NCI-H69 (cell line): ENCODE results near the gene ACAD10.
"Not testable (repeated sequence)": the region's sequence is repeated elsewhere in the genome, so short reads cannot be mapped to it uniquely, and the experiment has no call there.

Experiments used
- DNase-seq: peaks from one replicate; lab custom pipeline; 2025; lab: John Stamatoyannopoulos, UW

The ACAD10 gene

DNA sequence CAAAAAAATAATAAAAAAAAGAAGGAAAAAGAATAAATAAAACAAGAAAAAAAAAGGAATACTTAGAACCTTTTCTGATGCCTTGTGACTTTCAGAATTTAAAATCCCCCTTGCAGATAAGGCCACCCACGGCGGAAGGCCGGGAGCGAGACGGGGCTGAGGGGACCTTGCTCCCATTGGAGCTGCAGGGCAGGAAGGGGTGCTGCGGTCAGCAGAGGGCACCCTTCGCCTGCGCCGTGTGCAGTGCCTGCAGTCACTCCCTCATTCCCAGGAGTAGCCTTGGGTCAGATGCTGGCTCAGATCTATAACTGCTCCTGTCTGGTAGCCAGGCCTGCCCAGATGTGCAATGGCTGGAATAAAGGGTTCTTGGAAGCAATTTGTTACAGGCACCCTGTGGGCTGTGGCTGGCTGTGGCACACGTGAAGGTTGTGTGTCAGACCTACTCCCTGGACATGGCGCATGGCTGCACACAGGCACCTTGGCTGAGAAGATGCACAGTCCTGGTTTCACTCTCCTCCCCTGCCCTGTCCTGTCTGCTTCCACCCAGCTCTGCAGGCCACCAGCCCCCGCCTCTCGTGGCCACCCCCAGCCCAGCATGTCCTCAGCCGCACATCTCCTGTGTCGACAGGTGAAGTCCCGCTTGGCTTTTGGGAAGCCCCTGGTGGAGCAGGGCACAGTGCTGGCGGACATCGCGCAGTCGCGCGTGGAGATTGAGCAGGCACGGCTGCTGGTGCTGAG, 67.5 kb downstream of the ACAD10 start:
- peak; percentile 59 for DNase-seq

DNA sequence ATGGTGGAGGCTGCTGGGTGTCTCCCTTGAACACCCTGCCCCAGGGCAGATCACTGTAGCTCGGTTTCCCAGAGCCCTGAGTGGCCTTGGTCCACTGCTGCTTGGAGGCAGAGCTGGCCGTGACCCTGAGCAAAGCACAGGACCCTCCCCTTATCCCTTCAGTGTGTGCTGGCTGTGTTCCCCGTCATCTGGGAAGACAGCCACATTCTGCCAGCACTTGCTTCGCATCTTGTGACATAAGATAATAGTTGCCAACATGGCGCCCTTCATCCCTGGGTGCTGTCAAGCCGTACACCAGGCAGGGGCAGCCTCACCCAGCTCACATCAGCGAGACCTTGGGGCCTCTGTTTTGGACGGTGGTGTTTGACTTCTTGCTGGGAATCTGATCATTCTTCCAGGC, 68.8 kb downstream of the ACAD10 start:
- DNase-seq, result no peak

DNA sequence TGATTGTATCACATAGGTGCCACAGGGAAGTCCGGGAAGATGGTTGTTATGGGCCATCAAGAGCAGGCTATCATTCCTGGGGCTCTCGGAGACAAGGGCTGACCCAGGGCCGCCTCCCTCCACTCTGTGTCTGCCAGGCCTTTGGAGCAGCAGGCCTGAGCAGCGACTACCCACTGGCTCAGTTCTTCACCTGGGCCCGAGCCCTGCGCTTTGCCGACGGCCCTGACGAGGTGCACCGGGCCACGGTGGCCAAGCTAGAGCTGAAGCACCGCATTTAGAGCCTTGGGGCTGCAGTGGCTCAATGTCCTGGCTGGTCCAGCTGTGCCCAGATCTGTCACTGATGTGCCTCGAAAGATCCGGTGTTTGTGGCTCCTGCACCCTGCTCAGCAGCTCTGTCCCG, 70.3 kb downstream of the ACAD10 start:
- no peak for DNase-seq

DNA sequence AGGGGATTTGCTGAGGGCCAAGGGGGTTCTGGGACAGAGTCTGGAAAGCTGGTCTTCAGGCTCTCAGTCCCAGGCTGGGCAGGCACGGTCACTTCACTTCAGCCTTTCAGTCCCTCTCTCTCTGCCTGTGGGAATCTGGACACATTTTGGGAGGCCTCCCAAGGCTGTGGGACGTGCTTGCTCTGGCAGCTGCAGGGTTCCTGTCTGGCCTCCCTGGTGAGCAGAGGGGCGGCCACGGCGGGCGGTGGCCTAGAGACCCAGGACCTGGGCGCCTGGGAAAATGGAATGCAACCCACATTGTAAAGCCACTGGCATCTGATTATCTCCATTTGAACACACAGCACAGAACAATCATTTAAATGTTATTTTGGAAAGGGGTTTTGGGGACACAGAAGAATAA, 70.8 kb downstream of the ACAD10 start:
- DNase-seq, result no peak

DNA sequence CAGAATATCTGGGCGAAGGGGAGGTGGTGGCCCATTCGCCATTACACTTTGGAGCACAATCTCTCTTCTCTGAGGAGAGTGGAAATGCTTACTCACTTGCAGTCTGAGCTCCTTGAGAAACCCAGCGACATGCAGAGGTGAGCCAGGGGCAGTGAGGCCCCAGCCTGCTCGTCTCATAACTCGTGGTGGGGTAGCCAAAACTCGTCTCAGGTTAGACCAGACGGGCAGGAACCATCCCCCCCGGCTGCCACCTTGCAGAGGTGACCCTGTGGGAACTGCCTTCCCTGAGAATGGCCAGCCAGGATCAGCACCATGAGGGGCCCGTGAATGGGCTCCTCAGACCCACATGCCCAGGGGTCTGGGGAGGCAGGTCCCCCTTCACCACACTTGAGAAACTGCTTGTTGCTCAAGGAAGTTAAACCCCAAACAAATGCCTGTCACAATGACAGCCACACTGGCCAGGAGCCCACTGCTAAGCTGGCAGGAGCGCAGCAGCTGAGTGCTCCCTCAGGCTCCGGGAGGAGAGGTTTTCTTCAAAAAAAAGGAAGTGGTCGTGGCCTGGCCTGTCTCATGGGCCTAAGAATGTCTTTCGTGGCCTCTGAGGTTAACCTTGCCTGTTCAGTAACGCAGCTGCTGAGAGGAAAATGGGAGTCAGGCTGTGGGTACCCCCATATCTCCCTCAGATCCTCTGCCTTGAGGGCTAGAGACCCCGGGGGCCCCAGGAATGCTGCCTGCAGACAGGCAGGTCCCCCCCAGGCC, 71.7 kb downstream of the ACAD10 start:
- DNase-seq, result no peak

DNA sequence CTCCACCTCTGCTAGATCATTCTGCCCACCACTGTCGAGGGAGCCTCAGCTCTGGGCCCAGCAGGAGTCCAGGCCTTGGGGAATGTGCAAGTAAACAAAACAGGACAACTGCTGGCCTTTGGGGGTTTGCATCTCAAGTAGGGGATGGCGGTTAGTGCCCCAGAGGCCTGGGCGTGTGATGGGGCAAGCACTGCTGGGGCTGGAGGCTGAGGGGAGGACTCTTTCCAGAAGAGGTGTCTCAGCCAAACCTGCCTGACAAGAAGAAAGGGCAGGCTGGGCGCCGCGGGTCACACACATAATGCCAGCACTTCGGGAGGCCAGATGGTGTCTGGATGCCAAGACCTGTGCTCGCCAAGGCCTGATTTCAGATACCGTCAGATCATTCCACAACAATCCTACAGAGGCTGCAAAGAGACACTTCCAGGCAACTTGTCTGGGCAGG, 72.3 kb downstream of the ACAD10 start:
- no peak for DNase-seq

DNA sequence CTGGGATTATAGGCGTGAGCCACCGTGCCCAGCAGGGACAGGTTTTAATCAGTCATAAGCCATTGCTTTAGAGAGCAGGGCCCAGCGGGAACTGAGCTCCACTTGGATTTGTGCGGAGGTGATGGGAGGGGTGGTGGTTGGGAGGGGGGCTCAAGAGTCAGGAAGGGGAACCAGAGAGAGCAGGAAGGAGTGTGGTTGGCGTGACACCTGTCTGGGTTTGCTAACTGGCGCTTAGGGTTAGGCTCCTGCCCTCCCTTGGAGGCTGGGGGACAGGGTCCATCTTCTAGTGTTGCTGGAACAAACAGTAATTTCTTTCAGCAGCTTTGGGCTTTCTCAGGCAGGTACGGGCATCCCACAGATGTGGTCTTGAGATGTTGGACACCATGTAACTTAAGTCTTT, 73.4 kb downstream of the ACAD10 start:
- DNase-seq, result peak; percentile 19

DNA sequence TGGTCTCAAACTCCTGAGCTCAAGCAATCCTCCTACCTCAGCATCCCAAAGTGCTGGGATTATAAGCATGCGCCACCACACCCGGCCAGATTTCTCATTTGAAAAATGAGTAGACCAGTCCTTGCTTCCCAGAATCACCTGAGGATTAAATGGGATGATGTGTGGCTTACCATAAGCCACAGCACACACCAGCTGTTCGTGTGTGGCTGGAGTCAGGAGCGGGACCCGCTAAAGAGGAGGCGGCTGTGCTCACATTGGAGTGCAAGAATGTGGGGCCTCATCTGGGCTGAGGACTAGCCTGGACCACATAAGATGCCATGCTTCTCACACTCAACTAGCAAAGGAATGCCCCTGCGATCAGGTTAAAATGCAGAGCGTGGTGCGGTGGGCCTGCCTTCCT, 74.1 kb downstream of the ACAD10 start:
- DNase-seq, result no peak

DNA sequence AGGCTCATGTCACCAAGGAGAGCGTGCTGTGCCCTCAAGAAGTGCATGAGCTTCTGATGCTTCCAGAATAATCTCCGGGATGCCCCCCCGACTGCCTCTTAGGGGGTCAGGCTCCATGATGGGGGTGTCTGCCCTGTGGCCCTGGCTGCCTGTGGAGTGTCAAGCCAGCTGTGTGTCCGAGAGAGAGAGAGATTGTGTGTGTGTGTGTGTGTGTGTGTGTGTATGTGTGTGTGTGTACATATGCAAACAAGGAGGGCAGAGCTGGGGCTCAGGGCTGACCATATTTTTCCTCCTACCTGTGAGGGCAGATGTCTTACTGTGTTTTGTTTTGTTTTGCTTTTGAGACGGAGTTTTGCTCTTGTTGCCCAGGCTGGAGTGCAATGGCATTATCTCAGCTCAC, 75.2 kb downstream of the ACAD10 start:
- no peak for DNase-seq

DNA sequence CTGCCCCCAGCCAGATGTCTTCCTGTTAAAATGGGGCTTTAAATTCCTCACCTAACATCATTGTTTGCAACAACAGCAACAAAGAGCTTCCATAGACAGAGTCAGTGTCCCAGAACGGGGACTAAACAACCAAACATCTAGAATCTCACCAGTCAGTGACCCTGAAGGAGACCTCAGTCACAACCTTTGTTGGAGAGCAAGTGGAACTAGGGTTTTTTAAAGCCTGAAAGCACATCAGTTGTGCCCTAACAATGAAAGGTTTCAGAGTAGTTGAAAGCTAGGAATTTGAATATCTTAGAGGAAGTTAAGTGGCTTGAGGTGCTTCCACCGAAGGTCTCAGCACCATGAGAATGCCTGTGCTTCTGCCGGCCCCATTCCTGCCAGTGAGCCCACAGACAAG, 75.9 kb downstream of the ACAD10 start:
- no peak for DNase-seq

DNA sequence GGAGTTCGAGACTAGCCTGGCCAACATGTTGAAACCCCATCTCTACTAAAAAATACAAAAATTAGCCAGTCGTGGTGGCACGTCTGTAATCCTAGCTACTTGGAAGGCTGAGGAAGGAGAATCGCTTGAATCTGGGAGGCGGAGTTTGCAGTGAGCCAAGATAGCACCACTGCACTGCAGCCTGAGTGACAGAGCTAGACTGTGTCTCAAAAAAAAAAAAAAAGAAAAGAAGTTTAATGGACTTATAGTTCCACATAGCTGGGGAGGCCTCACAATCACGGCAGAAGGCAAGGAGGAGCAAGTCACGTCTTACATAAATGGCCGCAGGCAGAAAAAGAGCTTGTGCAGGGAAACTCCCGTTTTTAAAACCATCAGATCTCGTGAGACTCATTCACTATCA, 77.7 kb downstream of the ACAD10 start:
- not testable (repeated sequence) for DNase-seq

DNA sequence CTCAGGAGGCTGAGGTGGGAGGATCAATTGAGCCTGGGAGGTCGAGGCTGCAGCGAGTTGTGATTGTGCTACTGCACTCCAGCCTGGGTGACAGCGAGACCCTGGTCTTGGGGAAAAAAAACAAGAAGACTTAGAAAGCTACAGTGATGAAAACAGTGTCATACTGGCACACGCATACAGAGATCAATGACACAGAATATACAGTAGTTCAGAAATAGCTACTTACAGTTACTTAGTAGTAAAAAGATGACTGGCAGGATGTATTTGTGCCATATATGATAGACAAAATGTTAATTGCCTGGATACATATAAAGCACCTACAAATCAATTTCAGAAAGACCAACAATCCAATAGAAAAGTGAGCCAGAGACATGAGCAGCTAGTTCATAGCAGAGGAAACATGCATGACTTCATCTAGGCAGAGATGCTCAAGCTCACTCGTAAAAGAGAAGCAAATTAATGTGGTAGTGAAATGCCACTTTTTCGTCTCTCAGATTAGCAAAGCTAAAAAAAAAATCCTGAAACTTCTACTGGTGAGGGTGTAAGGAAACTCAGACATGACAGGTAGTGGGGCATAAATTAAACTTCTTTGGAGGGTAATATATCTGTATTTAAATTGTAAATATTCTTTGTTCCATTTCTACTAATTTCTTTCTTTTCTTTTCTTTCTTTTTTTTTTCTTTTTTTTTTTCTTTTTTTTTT, 78.4 kb downstream of the ACAD10 start:
- DNase-seq, result no peak

DNA sequence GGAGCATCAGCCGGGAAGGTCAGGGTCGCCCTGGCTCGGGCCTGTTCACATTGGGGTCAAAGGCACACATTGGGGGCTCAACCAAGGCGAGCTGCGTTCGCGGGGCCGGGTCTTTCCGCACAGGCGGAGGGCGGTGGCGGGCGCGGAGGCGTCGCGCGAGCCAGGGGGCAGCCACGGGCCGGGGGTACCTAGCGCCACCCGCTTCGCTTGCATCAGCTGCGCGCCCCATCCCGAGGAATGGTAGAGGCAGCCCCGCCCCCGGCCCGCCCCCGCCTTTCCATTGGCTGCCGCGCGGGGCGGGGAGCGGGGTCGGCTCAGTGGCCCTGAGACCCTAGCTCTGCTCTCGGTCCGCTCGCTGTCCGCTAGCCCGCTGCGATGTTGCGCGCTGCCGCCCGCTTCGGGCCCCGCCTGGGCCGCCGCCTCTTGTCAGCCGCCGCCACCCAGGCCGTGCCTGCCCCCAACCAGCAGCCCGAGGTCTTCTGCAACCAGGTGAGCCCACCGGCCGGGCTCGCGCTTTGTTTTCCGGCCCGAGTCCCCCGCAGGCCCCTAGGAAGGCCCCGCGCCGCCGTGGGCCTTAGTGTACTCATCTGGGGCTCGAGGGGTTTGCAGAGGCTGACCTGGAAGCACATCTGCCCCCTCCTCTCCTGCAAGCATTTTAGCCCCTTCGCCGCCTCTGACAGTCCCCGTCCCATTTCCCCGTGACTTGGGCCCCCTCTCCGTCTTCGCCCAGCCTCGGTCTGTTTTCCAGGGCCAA, 80.9 kb downstream of the ACAD10 start, which contains the start of gene ALDH2:
TSS of gene ALDH2 (plus strand) at position 326 of the 754 bp plus-strand sequence. CDS start at position 376, 50 bp downstream.
- peak; percentile 83 for DNase-seq

DNA sequence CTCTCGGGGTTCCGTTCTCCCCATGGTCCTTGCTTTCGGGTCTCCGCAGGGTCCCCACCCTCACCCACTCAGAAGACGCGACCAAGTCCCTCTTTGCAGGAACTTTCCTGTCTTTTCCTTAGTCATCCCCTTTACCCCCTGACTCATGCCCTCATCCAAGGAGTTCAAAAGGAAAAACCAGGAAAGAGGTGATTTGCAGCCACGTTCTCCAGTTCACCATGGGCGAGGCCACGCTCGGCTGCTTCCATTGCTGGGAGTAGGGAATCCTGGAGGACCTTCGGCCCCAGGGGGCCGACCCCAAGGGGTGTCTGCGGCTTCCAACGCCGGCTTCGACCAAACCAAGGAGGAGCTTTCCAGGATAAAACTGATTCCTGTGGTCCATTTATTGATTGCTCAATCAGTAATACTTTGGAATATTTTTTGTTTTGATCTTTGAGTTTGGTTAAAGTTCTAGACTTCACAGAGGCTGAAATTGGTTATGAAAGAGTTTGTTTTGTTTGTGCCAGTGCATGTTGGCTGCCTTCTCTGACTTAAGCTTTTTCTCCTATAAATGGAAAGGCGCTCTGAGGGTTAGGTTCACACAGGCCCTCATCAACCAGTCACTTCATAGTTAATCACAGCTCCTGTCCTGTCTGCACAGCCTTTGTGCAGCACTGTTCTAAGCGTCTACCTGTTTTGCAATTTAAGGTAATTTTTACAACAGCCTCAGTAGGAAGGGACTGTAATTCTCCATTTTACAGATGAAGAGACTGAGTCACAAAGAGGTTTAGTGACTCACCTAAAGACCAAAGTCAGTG, 81.7 kb downstream of the ACAD10 start:
- no peak for DNase-seq

DNA sequence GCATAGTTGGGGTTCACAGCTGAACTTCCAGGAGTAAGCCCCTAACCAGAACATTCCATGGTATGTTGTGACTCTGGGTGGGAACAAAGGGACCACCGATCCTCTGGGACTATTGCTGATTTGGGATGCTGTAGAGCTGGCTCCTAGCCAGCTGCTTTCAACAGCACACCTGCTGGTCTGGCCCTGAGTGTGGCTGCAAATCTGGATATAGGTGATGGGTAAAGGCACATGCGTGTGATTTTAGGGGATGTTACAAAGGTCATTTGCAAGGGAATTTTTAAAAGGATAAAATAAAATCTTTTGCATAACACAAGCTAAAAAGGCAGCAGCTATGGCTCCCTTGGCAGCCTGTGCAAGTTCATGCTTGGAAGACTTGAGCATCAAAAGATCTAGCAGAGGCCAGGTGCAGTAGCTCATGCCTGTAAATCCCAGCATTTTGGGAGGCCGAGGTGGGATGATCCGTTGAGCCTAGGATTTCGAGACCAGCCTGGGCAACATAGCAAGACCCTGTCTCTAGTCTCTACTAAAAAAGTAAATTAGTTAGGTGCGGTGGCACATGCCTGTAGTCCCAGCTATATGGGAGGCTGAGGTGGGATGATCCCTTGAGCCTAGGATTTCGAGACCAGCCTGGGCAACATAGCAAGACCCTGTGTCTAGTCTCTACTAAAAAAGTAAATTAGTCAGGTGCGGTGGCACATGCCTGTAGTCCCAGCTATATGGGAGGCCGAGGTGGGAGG, 82.5 kb downstream of the ACAD10 start:
- DNase-seq, result peak; percentile 31

DNA sequence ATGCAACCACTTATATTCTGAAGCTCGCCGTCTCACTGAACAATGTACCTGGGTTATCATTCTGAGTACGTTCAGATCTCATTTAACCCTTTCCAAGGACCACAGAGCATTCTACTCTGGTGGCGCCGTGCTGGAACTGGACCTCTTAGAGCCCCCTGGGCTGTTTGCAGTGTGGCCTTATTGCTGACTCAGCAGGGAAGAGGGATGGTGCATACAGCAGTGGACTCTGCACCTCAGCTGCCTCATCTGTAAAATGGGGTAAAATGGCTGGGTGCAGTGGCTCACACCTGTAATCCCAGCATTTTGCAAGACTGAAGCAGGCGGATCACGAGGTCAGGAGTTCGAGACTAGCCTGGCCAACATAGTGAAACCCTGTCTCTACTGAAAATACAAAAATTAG, 83.7 kb downstream of the ACAD10 start:
- DNase-seq, result no peak

DNA sequence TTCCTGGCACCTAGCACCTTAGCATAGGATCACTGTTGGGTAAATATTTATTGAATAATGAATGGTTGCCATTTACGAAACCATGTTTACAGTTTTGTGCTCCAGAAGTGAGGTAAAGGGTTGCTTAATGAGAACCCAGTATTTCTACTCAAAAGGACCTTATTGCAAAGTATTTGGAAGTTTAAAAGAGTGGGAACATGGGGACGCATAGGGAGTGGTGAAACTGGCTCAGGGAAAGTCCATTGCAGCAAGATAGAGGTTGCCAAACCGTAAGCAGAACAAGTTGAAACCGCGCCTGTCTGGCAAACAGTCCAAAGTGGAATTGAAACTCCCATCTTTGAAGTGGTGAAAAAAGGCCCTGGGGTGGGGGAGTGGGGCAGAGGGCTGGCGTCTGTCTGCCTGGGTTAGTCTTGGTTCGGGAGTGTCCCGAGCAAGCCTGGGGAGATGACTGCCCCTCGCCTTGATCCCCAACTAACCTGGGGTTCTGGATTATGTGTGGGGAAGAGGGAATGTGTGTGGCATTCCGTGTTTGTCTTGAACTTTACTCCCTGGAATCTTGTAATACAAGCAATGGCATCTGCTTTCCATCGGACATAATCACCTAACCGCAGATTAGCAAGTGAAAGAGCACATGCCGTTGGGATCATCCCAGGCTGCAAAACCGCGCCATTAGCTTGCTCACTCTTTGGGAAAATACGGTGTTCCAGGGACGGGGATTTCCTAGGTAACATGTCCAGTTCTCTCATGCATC, 88.1 kb downstream of the ACAD10 start:
- DNase-seq, result no peak

DNA sequence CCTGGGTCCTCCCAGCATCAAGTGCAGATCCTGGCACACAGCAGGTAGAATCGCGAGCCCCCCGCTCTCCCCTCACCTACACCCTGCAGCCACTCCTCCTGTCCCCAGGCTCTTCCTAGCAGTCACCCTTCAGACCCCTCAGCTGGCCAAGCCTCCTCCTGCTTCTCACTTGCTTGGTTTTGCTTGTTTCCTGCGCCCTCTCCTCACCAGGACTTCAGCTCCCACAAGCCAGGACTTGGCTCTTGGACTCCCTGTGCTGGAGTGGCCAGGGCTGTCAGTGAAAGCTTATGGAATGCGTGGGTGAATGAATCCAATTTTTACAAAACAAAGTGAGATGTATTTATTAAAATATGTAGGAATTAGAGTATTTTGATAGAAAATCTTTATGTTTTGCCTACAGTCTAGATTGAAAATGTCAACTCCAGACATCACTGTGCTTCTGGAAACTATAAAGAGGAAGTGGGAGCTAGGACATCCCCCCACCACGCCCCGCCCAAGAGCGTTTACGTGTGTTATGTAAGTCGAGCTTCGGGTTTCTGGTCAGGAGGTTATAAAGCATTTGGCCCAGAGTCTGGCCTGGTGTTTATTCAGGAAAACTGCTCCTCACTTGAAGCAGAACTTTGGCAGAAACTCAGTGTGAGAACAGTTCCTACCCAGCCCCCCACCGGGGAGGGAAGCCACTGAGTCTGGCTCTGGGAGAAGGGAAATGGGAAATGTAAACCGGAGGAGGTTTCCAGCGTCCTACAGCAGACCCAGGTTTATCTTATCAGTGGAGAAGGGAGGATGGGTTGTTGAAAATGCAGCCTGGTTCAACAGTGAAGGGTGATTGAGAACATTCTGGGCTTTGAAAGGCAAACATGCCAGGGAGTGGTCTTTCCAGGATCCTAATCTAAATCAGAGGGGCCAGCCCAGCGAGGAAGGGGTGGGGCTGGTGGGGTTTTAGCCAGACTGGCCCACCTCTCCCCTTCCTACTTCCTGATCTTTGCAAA, 89.6 kb downstream of the ACAD10 start:
- DNase-seq, result no peak
